Measurements from ENCODE around the gene KCNAB1. TPM values are rescaled to one million over a fixed set of nuclear protein-coding genes. Genes with fewer than 3 reads are reported as not detected.

The KCNAB1 gene
- total and polyA plus RNA-seq, 2 of the 8 experiments (the other 6 are each of a cell fraction or from before 2014, with no cell fraction given): 0.51 to 2.3 TPM

GRCh38 chr3:156246961-156247725 is 126.8 kb downstream of the KCNAB1 start:
- Histone ChIP-seq H3K79me2 (ENCODE audit: control insufficient read depth in 1 of 2, insufficient read depth in 2 of 2, low read length in 2 of 2) (no peaks in the 10 kb centered on the region), H4K91ac (replicated peaks; ENCODE audit: insufficient read length, low read length) (no peak overlapping the region), H2BK12ac (ENCODE audit: low read depth, low read length) (no peak overlapping the region), H3K36me3 (ENCODE audit: control insufficient read depth in 2 of 4, insufficient read depth in 4 of 4, low read length in 3 of 4) (no peaks in the 10 kb centered on the region), H4K8ac (ENCODE audit: extremely low read depth, insufficient read depth, low read length) (no peak overlapping the region), H2BK5ac (ENCODE audit: low read depth, low read length) (no peak overlapping the region), H3K27ac (ENCODE audit: low read depth, low read length) (no peak overlapping the region), H3K4me2 (ENCODE audit: insufficient read depth in 1 of 2, low read depth in 2 of 2, low read length in 2 of 2) (no peak overlapping the region), H3K56ac (replicated peaks; ENCODE audit: insufficient read length, low read depth, low read length) (no peak overlapping the region), H2BK15ac (ENCODE audit: low read length) (no peak overlapping the region), H3K9ac (replicated peaks in 1 of 4; ENCODE audit: extremely low read depth in 1 of 4, low read depth in 3 of 4, low read length in 3 of 4) (no peak overlapping the region), H2BK120ac (replicated peaks; ENCODE audit: low read depth, low read length) (no peak overlapping the region), H4K5ac (ENCODE audit: insufficient read length, low read depth, low read length) (no peak overlapping the region), H3K9me3 (ENCODE audit: insufficient read depth in 2 of 2, low read depth in 1 of 2, low read length in 1 of 2) (no peaks in the 10 kb centered on the region), H3K4me3 (ENCODE audit: extremely low read depth in 1 of 4, insufficient read depth in 2 of 4, low read depth in 3 of 4, low read length in 4 of 4) (no peak overlapping the region), H2AFZ (ENCODE audit: low read length) (no peak overlapping the region), H3K4ac (replicated peaks; ENCODE audit: insufficient read length, low read depth, low read length) (no peak overlapping the region), H3K79me1 (ENCODE audit: low read depth, low read length) (no peaks in the 10 kb centered on the region), H3K14ac (ENCODE audit: insufficient read length) (no peak overlapping the region), H3K23ac (ENCODE audit: insufficient read length) (no peak overlapping the region), H3K23me2 (ENCODE audit: low read depth, low read length) (no peaks in the 10 kb centered on the region), H3K4me1 (replicated peaks in 1 of 4; ENCODE audit: control insufficient read depth in 3 of 4, insufficient read depth in 4 of 4, low read length in 3 of 4) (no peaks in the 10 kb centered on the region), H4K20me1 (replicated peaks in 1 of 2; ENCODE audit: control insufficient read depth in 1 of 2, insufficient read depth in 2 of 2, low read length in 2 of 2) (no peaks in the 10 kb centered on the region), H3K18ac (ENCODE audit: extremely low read depth, low read length) (no peak overlapping the region), H3K27me3 (replicated peaks in 1 of 4; ENCODE audit: control insufficient read depth in 3 of 4, extremely low read depth in 1 of 4, insufficient read depth in 3 of 4, low read length in 3 of 4) (no peaks in the 10 kb centered on the region; a peak in 2 of 7 replicates), H2AK5ac (ENCODE audit: low read depth, low read length) (no peak overlapping the region), H2BK20ac (ENCODE audit: low read length) (no peak overlapping the region)
- DNase-seq (ENCODE audit: low read depth in 1 of 2, low spot score in 2 of 2): no peak
- WGBS, 2 experiments (ENCODE audit: extremely low coverage in 1 of 2, insufficient coverage in 1 of 2, insufficient read length in 1 of 2, insufficient replicate concordance in 2 of 2, low coverage in 1 of 2, low lambda C conversion rate in 2 of 2, missing lambda C conversion rate in 1 of 2): 90% methylated on average over 5 of the region's 5 CpGs; no CpG with 5 or more reads in 1 of the 2 experiments
- CTCF ChIA-PET (ENCODE audit: partially characterized antibody): interaction anchor here (0.6 to 1.5 kb wide), 3 partner anchors 94 to 203 kb away, joined by 3 to 4 read pairs (median 3); no protein-coding TSS in a partner anchor
- POLR2A ChIA-PET (ENCODE audit: partially characterized antibody): interaction anchor here (0.7 kb wide), 1 partner anchor 14 kb away, joined by 4 read pairs; no protein-coding TSS in a partner anchor
- TF ChIP-seq RXRA (IDR thresholded peaks at IDR 0.05; ENCODE audit: insufficient read depth, low read depth, low read length) (no peak), GTF2F1 (IDR thresholded peaks at IDR 0.05; ENCODE audit: borderline replicate concordance, low read depth, low read length) (no peak), CBX8 (IDR thresholded peaks at IDR 0.05; ENCODE audit: borderline replicate concordance, low read depth, low read length) (no peak), ZNF274 (IDR thresholded peaks at IDR 0.05; ENCODE audit: borderline replicate concordance, extremely low read depth, low read length) (no peak), ATF3 (IDR thresholded peaks at IDR 0.05; ENCODE audit: insufficient read depth, low read depth, low read length) (no peak), HDAC2 (IDR thresholded peaks at IDR 0.05; ENCODE audit: borderline replicate concordance in 1 of 2, low read depth in 2 of 2, low read length in 2 of 2) (no peak), EP300 (IDR thresholded peaks at IDR 0.05; ENCODE audit: borderline replicate concordance in 1 of 2, low read depth in 2 of 2, low read length in 2 of 2) (no peak), CHD2 (IDR thresholded peaks at IDR 0.05; ENCODE audit: low read length) (no peak)
- no peak for FAIRE-seq

All from H1 (cell line).